ENCODE data around the gene DOK3. TPM values are rescaled to one million over a fixed set of nuclear protein-coding genes. Genes with fewer than 3 reads are reported as not detected.

DOK3 gene
- total RNA-seq, 8 experiments from 2014 or later, result 0.92 to 4.9 (median 2.4) TPM

DNA sequence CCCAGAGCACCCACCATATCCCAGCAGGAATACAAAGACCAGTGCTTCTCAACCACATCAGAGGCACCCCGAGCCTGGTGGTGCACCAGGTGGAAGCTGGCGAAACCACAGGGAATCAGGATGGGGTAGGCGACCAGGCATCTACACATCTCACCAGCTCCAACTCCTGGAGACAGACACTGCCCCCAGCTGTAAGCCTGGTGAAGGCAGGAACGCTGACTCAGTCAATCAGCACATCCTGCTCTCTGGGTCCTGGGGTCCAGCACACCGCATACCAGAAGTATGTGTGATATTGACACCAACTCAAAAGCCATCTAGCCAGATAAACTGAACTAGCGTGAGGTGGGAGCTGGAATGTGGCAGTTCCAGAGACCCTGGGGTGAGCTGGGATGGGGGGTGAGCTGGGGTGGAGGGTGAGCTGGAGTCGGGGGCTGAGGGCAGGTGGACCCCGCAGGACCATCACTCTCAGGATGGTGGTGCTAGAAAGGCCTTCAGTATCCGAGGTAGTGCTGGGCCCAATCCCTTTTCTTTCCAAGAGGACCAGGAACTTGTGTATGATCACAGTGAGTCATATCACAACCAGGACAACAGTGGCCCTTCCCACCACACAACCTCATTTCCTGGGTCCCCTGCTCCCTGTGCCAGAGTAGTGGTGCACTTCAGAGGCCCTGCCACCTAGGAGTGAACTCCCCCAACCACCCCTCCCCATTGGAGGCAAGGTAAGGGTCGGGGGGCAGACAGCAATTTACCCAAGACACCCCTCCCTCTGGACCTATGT, 38.7 kb downstream of the DOK3 start:
- H3K27ac ChIP-seq, result peak overlapping the region; percentile 98 to 99
- ATAC-seq (replicated peaks in 6 of 8), result no peak
- 0 to 100% (median 92%) methylated on average over 1 to 4 of the region's 10 CpGs; no CpG with 5 or more reads in 6 of the 10 experiments for WGBS, 10 experiments
- H3K4me1 ChIP-seq (replicated peaks in 1 of 2), result peaks cover 44 to 48% of the 10 kb centered on the region in 2 donors
- peak overlapping the region in 4 of 5 donors; percentile 71 to 98 (median 92) for H3K4me3 ChIP-seq
- in situ Hi-C loops (cut with MboI; ENCODE audit: low pct_unique_long_range_greater_than_20kb in 2 of 9, low sequenced_read_pairs in 9 of 9, unreplicated experiment in 9 of 9), result no loop called here

DNA sequence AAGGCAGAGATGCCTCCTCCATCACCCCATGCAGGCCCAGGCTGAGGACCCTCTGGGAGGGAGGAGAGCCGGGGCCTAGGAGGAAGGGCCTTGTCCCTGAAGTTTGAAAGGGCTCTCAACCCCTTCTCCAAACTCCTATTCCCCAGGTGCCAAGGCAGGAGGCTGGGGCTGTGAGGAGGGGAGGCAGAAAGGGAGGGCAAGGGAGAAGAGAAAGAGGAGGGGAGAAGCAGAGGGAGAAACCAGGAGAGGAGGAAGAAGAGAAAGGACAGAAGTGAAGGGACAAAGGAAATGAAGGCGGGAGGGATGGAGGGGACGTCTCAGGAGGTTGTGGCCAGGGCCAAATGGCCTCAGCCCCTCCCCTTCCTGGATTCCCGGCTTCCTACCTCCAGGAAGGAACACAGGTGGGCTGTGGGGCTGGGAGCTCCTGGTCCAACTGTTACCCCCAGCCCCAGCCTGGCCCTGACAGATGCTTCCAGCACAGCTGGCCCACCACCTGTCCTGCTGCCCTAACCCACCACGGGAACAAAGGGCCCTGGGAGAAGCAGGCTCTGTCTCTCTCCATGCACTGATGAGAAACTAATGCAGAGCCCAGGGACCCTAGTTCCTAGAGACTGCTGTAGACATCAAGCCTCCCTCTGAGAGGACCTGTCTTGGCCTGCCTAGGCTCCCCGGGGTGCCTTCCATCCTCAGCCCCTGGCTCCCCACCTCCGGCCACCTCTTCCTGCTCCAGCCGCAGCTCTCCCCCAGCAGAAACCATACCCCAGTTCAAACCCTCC, 39.7 kb downstream of the DOK3 start:
- in situ Hi-C loops (cut with MboI; ENCODE audit: low pct_unique_long_range_greater_than_20kb in 2 of 9, low sequenced_read_pairs in 9 of 9, unreplicated experiment in 9 of 9), result no loop called here
- no peak for ATAC-seq (replicated peaks in 6 of 8)
- Histone ChIP-seq H3K4me3 (peak overlapping the region in 2 of 5 donors; percentile 3 to 6), H3K4me1 (replicated peaks in 1 of 2) (peaks cover 44 to 48% of the 10 kb centered on the region in 2 donors), H3K27ac (peak overlapping the region; percentile 35 to 81)
- WGBS, 10 experiments, result 0 to 100% (median 64%) methylated on average over 1 to 5 of the region's 8 CpGs; no CpG with 5 or more reads in 4 of the 10 experiments

DNA sequence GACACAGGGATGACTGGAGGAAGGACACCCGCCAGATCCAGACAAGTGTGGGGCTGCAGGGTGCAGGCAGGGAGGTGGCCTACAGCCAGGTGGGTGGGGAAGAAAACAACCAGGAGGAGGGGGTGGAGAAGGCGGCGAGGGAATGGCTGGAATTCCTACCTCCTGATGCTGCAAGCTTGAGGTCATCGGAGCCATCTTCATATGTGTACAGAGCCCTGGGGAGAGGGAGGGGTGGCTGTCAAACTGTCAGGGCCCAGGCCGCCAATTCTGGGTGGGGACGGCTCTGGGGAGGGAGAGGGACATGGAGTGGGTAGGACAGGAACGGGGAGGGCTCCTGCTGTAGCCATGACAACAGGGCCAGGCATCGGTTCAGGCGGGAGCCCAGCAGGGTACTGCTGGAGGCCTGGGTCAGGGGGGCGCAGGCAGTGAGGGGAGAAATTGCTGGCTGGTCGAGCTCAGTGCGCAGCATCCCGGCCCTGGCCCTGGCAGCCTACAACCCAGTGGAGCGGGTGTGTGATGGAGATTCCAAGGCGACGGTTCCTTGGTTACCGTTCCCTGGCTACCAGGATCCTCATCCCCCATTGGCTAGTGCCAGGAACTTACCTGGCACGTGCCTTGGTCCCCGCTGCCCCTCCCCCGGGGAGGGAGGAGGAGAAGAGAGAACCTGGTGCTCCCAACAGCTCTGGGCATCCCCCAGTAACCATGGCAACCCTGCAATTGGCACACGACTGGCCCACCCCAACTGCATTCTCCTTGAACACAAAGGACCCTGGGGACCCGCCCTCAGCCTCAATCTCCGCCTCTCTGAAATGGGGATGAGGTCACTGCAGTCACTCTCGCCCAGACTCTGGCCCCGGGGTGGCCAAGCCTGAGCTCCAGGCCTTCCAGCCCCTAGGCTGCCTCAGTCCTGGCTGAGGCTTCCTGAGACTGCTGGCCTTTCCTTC, 40.7 kb downstream of the DOK3 start:
- H3K4me3 ChIP-seq, result peak overlapping the region in 2 of 5 donors; percentile 3 to 6
- 36 to 60% (median 39%) methylated on average over 1 to 4 of the region's 25 CpGs; no CpG with 5 or more reads in 7 of the 10 experiments for WGBS, 10 experiments
- peaks cover 37 to 42% of the 10 kb centered on the region in 2 donors for H3K4me1 ChIP-seq (replicated peaks in 1 of 2)
- peak; percentile 44 to 72 (median 66) for ATAC-seq (replicated peaks in 6 of 8)
- in situ Hi-C loops (cut with MboI; ENCODE audit: low pct_unique_long_range_greater_than_20kb in 2 of 9, low sequenced_read_pairs in 9 of 9, unreplicated experiment in 9 of 9), result no loop called here
- peak overlapping the region; percentile 53 to 81 for H3K27ac ChIP-seq

DNA sequence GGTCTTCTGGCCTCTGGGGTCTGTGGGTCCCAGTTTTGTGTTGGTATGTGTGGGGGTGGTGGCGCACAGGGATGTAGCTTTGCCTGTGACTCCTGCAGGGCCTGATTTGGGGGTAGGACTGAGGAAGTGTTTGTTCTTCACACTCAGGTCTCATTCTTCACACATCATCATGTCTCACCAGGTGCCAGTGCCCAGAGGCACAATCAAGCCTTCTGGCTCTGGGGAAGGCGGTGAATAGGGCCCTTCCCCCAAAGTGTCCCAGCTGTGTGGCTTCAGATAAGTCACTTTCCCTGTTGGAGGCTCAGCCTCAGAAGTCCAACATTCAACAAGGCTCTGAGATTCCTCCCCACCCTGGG, 41.3 kb downstream of the DOK3 start:
- Histone ChIP-seq H3K27ac (peak overlapping the region; percentile 53 to 81), H3K4me3 (no peak overlapping the region), H3K4me1 (replicated peaks in 1 of 2) (peaks cover 36 to 41% of the 10 kb centered on the region in 2 donors)
- ATAC-seq (replicated peaks in 6 of 8), result no peak
- in situ Hi-C loops (cut with MboI; ENCODE audit: low pct_unique_long_range_greater_than_20kb in 2 of 9, low sequenced_read_pairs in 9 of 9, unreplicated experiment in 9 of 9), result no loop called here
- 80 to 100% methylated on average over 1 of the region's 2 CpGs; no CpG with 5 or more reads in 8 of the 10 experiments for WGBS, 10 experiments

DNA sequence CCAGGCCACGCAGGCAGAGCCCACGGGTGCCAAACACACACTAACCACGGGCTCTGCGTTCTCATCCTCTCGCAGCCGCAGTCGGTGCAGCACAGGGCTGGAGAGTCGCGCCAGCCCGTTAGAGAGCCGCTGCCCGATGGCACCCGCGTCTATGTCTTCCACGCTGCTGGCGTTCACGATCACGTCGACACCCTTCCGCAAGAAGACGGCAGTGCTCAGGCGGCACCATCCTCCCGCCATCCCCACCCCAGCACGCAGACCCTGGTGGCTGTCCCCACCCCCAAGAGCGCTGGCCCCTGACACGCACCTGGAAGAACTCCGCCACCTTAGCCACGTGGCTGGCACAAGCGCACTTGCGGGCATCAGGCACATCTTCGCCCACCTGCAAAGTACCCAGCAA, 42.2 kb downstream of the DOK3 start:
- no peak for ATAC-seq (replicated peaks in 6 of 8)
- Histone ChIP-seq H3K4me1 (replicated peaks in 1 of 2) (peaks cover 36 to 41% of the 10 kb centered on the region in 2 donors), H3K27ac (no peak overlapping the region), H3K4me3 (no peak overlapping the region)
- WGBS, 10 experiments, result 96 to 100% (median 100%) methylated on average over 1 to 10 of the region's 31 CpGs; no CpG with 5 or more reads in 7 of the 10 experiments
- in situ Hi-C loops (cut with MboI; ENCODE audit: low pct_unique_long_range_greater_than_20kb in 2 of 9, low sequenced_read_pairs in 9 of 9, unreplicated experiment in 9 of 9), result no loop called here

DNA sequence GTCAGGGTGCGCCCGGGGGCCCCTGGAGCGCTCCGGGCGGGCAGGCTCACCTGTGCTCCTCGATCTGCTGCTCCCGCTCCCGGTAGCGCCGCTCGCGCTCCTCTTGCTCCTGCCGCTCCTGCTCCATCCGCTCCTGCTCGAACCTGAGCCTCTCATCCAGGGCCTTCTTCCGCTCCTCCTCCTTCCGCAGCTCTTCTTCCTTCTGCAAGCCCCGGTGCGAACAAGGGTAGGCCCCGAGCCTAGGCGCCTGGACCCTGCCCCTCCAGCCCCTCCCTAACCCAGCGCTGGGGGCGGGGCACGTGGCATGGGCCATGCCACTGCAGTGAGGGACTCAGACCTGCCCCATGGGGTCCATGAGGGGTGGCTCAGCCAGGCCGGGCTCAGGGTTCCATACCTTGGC, 42.8 kb downstream of the DOK3 start:
- no peak overlapping the region for H3K4me3 ChIP-seq
- no peak overlapping the region for H3K27ac ChIP-seq
- 90 to 100% (median 100%) methylated on average over 1 to 8 of the region's 25 CpGs; no CpG with 5 or more reads in 5 of the 10 experiments for WGBS, 10 experiments

DNA sequence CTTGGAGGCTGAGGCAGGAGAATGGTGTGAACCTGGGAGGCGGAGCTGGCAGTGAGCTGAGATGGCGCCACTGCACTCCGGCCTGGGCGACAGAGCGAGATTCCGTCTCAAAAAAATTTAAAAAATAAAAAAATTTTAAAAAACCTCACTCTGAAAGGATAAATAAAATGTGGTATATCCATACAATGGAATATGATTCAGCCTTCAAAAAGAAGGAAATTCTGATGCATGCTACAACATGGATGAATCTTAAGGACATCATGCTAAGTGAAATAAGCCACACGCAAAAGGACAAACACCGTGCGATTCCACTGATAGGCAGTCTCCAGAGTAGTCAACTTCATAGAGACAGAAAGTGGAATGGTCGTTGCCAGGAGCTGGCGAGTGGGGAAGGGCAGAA, 44.6 kb downstream of the DOK3 start:
- Histone ChIP-seq H3K4me3 (no peak overlapping the region), H3K4me1 (replicated peaks in 1 of 2) (peaks cover 16 to 20% of the 10 kb centered on the region in 2 donors), H3K27ac (no peak overlapping the region)
- whole genome bisulfite sequencing, 10 experiments, result 78 to 99% (median 93%) methylated on average over 4 to 11 of the region's 11 CpGs; no CpG with 5 or more reads in 1 of the 10 experiments
- in situ Hi-C loops (cut with MboI; ENCODE audit: low pct_unique_long_range_greater_than_20kb in 2 of 9, low sequenced_read_pairs in 9 of 9, unreplicated experiment in 9 of 9), result no loop called here
- no peak for ATAC-seq (replicated peaks in 6 of 8)

More for the DNA sequence above, 42.8 kb downstream of the DOK3 start:
- in situ Hi-C loops (cut with MboI; ENCODE audit: low pct_unique_long_range_greater_than_20kb in 2 of 9, low sequenced_read_pairs in 9 of 9, unreplicated experiment in 9 of 9), result no loop called here
- no peak for ATAC-seq (replicated peaks in 6 of 8)
- peaks cover 34 to 38% of the 10 kb centered on the region in 2 donors for H3K4me1 ChIP-seq (replicated peaks in 1 of 2)

DNA sequence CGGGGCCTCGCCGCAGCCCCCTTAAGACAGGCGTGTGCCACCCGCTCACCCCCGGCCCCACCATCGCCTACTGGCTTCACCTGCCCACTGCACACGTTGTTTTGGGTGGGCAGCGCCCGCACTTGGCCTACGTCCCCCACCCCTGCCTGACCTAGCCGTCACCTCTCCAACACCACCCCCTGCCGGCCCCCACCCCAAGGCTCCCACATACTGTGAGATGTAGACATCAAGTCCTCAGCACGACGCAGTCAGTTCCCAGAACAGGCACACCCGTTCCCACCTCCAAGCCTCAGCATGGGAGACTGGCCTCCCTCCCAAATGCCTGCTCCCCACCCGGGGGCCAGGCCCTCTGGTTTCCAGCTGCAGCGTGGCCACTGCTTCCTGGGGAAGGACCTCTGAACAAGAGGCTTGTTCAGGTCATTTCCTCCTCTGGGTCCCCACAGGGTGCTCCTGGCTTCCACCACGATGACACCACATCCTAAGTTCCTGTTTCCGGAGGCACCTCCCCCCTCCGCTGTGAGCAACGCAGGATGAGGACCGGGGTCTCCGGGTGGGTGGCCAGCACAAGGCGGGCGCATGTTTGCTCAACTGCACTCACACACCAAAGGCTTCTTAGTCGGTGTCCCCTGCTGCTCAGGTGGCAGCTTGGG, 47.5 kb downstream of the DOK3 start:
- no peak overlapping the region for H3K27ac ChIP-seq
- no peak overlapping the region for H3K4me3 ChIP-seq
- in situ Hi-C loops (cut with MboI; ENCODE audit: low pct_unique_long_range_greater_than_20kb in 2 of 9, low sequenced_read_pairs in 9 of 9, unreplicated experiment in 9 of 9), result no loop called here
- 83 to 100% methylated on average over 1 of the region's 27 CpGs; no CpG with 5 or more reads in 8 of the 10 experiments for WGBS, 10 experiments
- peaks cover 8 to 22% of the 10 kb centered on the region in 2 donors for H3K4me1 ChIP-seq (replicated peaks in 1 of 2)
- peak in 2 of 8 experiments; percentile 7 to 10 for ATAC-seq (replicated peaks in 6 of 8)

DNA sequence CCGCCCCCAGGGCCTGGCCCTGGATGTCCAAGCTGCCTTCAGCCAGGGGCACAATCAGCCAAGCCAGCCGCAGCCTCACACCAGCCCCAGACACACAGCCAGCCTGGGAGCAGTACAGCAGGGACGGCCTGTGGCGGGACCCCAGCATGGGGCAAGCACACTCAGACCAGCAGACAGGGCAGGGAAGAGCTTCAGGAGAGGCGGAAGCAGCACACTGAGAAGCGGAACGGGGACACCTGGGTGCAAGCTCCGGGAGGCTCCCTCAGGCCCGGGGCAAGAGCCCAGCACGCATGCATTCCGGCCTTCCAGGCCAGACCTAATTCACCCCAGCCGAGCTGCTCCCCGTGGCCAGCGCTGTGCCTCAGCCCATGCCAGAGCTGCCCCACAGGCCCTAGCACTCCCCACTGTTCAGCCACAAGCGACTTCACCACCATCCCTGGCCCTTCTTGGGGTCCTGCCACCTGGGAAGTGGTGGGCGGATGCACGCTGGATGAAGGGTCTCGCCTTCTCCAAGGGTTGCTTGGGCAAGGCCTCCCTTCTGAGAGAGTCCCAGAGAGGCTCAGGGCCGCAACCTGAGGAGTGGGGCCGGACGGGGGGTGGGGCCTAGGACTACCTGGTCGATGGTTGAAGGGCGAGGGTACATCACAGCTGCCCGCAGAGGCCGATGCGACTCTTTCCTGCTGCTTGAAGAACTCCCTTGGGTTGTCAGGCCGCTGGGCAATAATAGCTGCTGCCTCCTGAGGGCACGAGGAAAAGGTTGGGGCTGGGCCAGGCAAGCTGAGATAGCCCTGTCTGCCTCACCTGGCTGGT, 49.6 kb downstream of the DOK3 start:
- Histone ChIP-seq H3K4me1 (replicated peaks in 1 of 2) (peaks cover 15 to 30% of the 10 kb centered on the region in 2 donors), H3K27ac (peak overlapping the region in 1 of 2 donors; percentile 42), H3K4me3 (no peak overlapping the region)
- in situ Hi-C loops (cut with MboI; ENCODE audit: low pct_unique_long_range_greater_than_20kb in 2 of 9, low sequenced_read_pairs in 9 of 9, unreplicated experiment in 9 of 9), result no loop called here
- 91 to 100% (median 93%) methylated on average over 1 to 9 of the region's 28 CpGs; no CpG with 5 or more reads in 5 of the 10 experiments for WGBS, 10 experiments
- peak in 1 of 8 experiments; percentile 1 for ATAC-seq (replicated peaks in 6 of 8)

DNA sequence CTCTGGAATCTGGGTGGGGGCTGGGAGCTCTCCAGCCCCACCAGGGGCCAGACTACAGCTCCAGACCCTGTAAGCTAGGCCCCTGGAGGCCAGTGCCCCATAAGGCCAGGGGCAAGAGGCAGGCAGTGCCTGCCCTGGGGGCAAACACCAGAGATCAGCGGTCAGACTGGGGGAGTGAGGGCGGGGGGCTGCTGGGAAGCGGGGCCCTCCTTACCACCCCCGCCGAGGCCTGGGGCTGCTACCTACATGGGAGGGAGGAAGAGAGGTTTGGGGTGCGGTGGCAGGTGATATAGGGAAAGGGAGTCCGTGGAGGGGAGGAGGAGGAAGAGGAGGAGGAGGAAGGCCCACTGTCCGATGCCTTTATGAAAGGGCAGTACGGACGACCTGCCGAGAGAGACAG, 50.3 kb downstream of the DOK3 start:
- no CpG with 5 or more reads among the region's 11 CpGs for WGBS, 10 experiments
- H3K27ac ChIP-seq, result peak overlapping the region in 1 of 2 donors; percentile 42
- ATAC-seq (replicated peaks in 6 of 8), result no peak
- in situ Hi-C loops (cut with MboI; ENCODE audit: low pct_unique_long_range_greater_than_20kb in 2 of 9, low sequenced_read_pairs in 9 of 9, unreplicated experiment in 9 of 9), result no loop called here
- H3K4me1 ChIP-seq (replicated peaks in 1 of 2), result peaks cover 15 to 30% of the 10 kb centered on the region in 2 donors
- no peak overlapping the region for H3K4me3 ChIP-seq

DNA sequence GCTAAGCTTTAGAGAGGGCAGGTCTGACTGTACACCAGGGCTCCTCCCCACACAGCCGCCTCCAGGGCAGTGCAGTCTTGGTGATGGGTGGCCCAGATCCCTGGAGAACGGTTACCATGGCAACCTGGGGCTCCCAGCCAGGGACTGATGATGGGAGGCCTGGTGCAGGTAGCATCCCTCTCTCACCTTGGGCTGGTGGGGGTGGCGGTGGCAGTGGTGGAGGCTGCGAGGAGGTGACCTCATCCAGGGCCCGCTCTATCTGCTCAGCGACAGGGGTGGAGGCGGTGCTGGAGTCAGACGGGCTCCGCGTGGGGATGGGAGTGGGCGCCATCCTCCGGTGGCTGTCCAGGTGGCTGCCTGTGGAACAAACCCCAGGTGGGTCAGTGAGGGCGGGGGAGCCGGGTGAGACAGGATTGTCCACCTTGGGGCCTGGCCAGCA, 50.7 kb downstream of the DOK3 start:
- no peak overlapping the region for H3K4me3 ChIP-seq
- in situ Hi-C loops (cut with MboI; ENCODE audit: low pct_unique_long_range_greater_than_20kb in 2 of 9, low sequenced_read_pairs in 9 of 9, unreplicated experiment in 9 of 9), result no loop called here
- ATAC-seq (replicated peaks in 6 of 8), result no peak
- WGBS, 10 experiments, result no CpG with 5 or more reads among the region's 14 CpGs
- H3K27ac ChIP-seq, result peak overlapping the region in 1 of 2 donors; percentile 26
- H3K4me1 ChIP-seq (replicated peaks in 1 of 2), result peaks cover 16 to 32% of the 10 kb centered on the region in 2 donors

All from motor neuron (in vitro differentiated cells).